ENCODE data around the gene PTPRJ.

DNA sequence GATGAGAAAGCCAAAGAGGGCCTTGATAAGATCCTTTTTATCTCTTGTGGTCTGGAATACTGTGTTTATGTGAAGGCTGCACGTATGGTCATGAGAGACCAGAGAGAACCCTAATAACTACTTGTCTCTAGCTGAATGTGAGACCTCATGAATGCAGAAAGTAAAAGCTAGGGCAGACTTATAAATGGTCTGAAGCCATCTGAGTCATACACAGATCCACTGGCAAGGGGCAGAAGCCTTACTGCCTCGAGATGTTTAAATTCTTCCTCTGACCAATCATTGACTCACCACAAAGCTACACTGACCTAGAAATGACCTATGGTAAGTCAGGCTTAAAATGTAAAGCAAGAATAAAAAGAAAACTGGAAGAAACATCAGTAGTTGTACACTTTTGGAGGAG, 213.5 kb downstream of the PTPRJ start:
- TF ChIP-seq, protein P1, sequence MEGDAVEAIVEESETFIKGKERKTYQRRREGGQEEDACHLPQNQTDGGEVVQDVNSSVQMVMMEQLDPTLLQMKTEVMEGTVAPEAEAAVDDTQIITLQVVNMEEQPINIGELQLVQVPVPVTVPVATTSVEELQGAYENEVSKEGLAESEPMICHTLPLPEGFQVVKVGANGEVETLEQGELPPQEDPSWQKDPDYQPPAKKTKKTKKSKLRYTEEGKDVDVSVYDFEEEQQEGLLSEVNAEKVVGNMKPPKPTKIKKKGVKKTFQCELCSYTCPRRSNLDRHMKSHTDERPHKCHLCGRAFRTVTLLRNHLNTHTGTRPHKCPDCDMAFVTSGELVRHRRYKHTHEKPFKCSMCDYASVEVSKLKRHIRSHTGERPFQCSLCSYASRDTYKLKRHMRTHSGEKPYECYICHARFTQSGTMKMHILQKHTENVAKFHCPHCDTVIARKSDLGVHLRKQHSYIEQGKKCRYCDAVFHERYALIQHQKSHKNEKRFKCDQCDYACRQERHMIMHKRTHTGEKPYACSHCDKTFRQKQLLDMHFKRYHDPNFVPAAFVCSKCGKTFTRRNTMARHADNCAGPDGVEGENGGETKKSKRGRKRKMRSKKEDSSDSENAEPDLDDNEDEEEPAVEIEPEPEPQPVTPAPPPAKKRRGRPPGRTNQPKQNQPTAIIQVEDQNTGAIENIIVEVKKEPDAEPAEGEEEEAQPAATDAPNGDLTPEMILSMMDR (IDR thresholded peaks at IDR 0.05) = no peak
- TF ChIP-seq POLR2A (IDR thresholded peaks at IDR 0.05) = no peak
